Liver (tissue), 9 donors: ENCODE data around the gene VASN. TPM values are rescaled to one million over a fixed set of nuclear protein-coding genes. Genes with fewer than 3 reads are reported as not detected.

Experiments used
- DNase-seq: peaks from one replicate; pipeline ENCODE4 v3.0.0-alpha.2; 2017; ENCODE audit warnings: low spot score
- H3K27ac ChIP-seq, 2 donors: one replicate each; pipeline ENCODE4 v1.7.0; 2013; ENCODE audit warnings: inconsistent platforms in 2 of 2, low read length in 2 of 2, control low read depth in 1 of 2, low read depth in 1 of 2, mild to moderate bottlenecking in 1 of 2
- H3K27me3 ChIP-seq, 4 donors: one replicate each; pipeline versions ENCODE4 v1.6.1 to v1.7.0; 2013; ENCODE audit warnings: low read length in 3 of 4, inconsistent platforms in 1 of 4, mild to moderate bottlenecking in 1 of 4, moderate library complexity in 1 of 4; ENCODE audit not compliant: control insufficient read depth in 4 of 4, insufficient read depth in 4 of 4
- H3K36me3 ChIP-seq, 4 donors: one replicate each; pipeline versions ENCODE4 v1.6.1 to v1.7.0; 2013; ENCODE audit warnings: low read length in 3 of 4, mild to moderate bottlenecking in 3 of 4, low read depth in 1 of 4, moderate library complexity in 1 of 4; ENCODE audit not compliant: control insufficient read depth in 4 of 4, insufficient read depth in 3 of 4
- H3K4me1 ChIP-seq, 4 donors: one replicate each; pipeline versions ENCODE4 v1.6.1 to v1.7.0; 2013; ENCODE audit warnings: low read length in 3 of 4, mild to moderate bottlenecking in 3 of 4, moderate library complexity in 1 of 4; ENCODE audit not compliant: control insufficient read depth in 4 of 4, insufficient read depth in 4 of 4
- H3K4me3 ChIP-seq, 3 donors: one replicate each; pipeline versions ENCODE4 v1.6.1 to v1.7.0; 2013; ENCODE audit warnings: low read length in 3 of 3, control low read depth in 1 of 3, low read depth in 1 of 3, mild to moderate bottlenecking in 1 of 3
- H3K9ac ChIP-seq, 2 donors: one replicate each; pipeline ENCODE4 v1.7.0; 2013; ENCODE audit warnings: low read length in 2 of 2, mild to moderate bottlenecking in 2 of 2, moderate library complexity in 2 of 2, control low read depth in 1 of 2, low read depth in 1 of 2
- H3K9me3 ChIP-seq, 4 donors: one replicate each; pipeline versions ENCODE4 v1.6.1 to v1.7.0; 2013; ENCODE audit warnings: low read length in 3 of 4; ENCODE audit not compliant: control insufficient read depth in 4 of 4
- ATF3 ChIP-seq: IDR thresholded peaks from 2 replicates; pipeline ENCODE4 v1.6.1; 2016; ENCODE audit warnings: antibody characterized with exemption
- CTCF ChIP-seq: fragments of 150-350 bp; IDR thresholded peaks from 2 replicates; pipeline ENCODE4 v1.5.1; 2017; ENCODE audit warnings: improper control_type of control experiment, low read depth, low read length; ENCODE audit not compliant: missing input control
- EGR1 ChIP-seq, 2 donors: IDR thresholded peaks; 2 replicates each; pipeline ENCODE4 v1.6.1; 2016 to 2018; ENCODE audit warnings: antibody characterized with exemption in 2 of 2, low read depth in 2 of 2
- FOXA1 ChIP-seq: IDR thresholded peaks from 2 replicates; pipeline ENCODE4 v1.6.1; 2016; ENCODE audit warnings: antibody characterized with exemption
- FOXA2 ChIP-seq: IDR thresholded peaks from 2 replicates; pipeline ENCODE4 v1.6.1; 2016; ENCODE audit warnings: antibody characterized with exemption
- HNF4A ChIP-seq, 2 donors: conservative IDR thresholded peaks; 2 replicates each; pipeline ENCODE4 v1.6.1; 2016; ENCODE audit warnings: antibody characterized with exemption in 2 of 2, mild to moderate bottlenecking in 2 of 2
- HNF4G ChIP-seq: IDR thresholded peaks from 2 replicates; pipeline ENCODE4 v1.6.1; 2016; ENCODE audit warnings: antibody characterized with exemption
- JUND ChIP-seq, 2 donors: IDR thresholded peaks; 2 replicates each; pipeline ENCODE4 v1.6.1; 2016; ENCODE audit warnings: antibody characterized with exemption in 2 of 2
- MAX ChIP-seq: IDR thresholded peaks from 2 replicates; pipeline ENCODE4 v1.6.1; 2016; ENCODE audit warnings: antibody characterized with exemption
- NR2F2 ChIP-seq: IDR thresholded peaks from 2 replicates; pipeline ENCODE4 v1.6.1; 2016; ENCODE audit warnings: antibody characterized with exemption
- RAD21 ChIP-seq, 2 donors: IDR thresholded peaks; 2 replicates each; pipeline ENCODE4 v1.6.1; 2016; ENCODE audit warnings: antibody characterized with exemption in 2 of 2, mild to moderate bottlenecking in 2 of 2
- REST ChIP-seq: IDR thresholded peaks from 2 replicates; pipeline ENCODE4 v1.6.1; 2016; ENCODE audit warnings: antibody characterized with exemption, mild to moderate bottlenecking
- RXRA ChIP-seq, 2 donors: IDR thresholded peaks; 2 replicates each; pipeline ENCODE4 v1.6.1; 2017 to 2018; ENCODE audit warnings: antibody characterized with exemption in 2 of 2, mild to moderate bottlenecking in 1 of 2
- SP1 ChIP-seq: IDR thresholded peaks from 2 replicates; pipeline ENCODE4 v1.6.1; 2018; ENCODE audit warnings: antibody characterized with exemption, mild to moderate bottlenecking
- TAF1 ChIP-seq: conservative IDR thresholded peaks from 2 replicates; pipeline ENCODE4 v1.6.1; 2016; ENCODE audit warnings: antibody characterized with exemption, mild to moderate bottlenecking
- YY1 ChIP-seq: IDR thresholded peaks from 2 replicates; pipeline ENCODE4 v1.6.1; 2016; ENCODE audit warnings: antibody characterized with exemption, mild to moderate bottlenecking
- ZBTB33 ChIP-seq: IDR thresholded peaks from 2 replicates; pipeline ENCODE4 v1.6.1; 2016; ENCODE audit warnings: antibody characterized with exemption
- WGBS: extraction: QIAGEN DNeasy Blood & Tissue Kit; methylation state at CpG from one replicate; pipeline ENCODE4 v1.1.7; 2013; 5-methylcytosine and 5-hydroxymethylcytosine counted together
- polyA plus RNA-seq, 2 donors: library from polyadenylated mRNA; stranded (reverse) in 1 of 2; unstranded in 1 of 2; fragments of 200-250 nt in 1 of 2; fragments of >200 nt in 1 of 2; fragmentation: Nextera tagmentation in 1 of 2; extraction: Ambion mirVana in 1 of 2; gene quantifications; one replicate each; pipeline versions ENCODE4 v1.2.1 to v1.2.3, GENCODE V29; 2013 to 2015
- total RNA-seq, 2 donors: library from RNA; depleted of rRNA; stranded (reverse); fragments of >200 nt; gene quantifications; one replicate each; pipeline ENCODE4 v1.2.3, GENCODE V29; 2014
- donor health status: healthy.
- donor health status: healthy.
- donor health status: healthy.
- donor health status: healthy.
- donor health status: healthy.

Gene VASN
- total and polyA plus RNA-seq, 4 donors: 6.2 to 26.9 (median 21.2) TPM

GRCh38 chr16:4354512-4355409 is 16.9 kb upstream of the VASN start:
- Histone ChIP-seq H3K4me3 (no peak overlapping the region), H3K9ac (no peak overlapping the region), H3K9me3 (no peaks in the 10 kb centered on the region), H3K36me3 (peaks cover 0 to 5% (median 2%) of the 10 kb centered on the region in 4 donors), H3K4me1 (peaks cover 0 to 16% (median 6%) of the 10 kb centered on the region in 4 donors), H3K27me3 (no peaks in the 10 kb centered on the region), H3K27ac (no peak overlapping the region)
- TF ChIP-seq YY1: no peak
- no peak for TF ChIP-seq NR2F2
- TF ChIP-seq HNF4G: no peak
- TF ChIP-seq SP1: no peak
- TF ChIP-seq EGR1 (IDR thresholded peaks at IDR 0.05; ENCODE audit: low read depth in 2 of 2): no peak
- no peak for TF ChIP-seq RXRA (IDR thresholded peaks at IDR 0.05)
- TF ChIP-seq MAX: no peak
- no peak for TF ChIP-seq TAF1
- no peak for TF ChIP-seq CTCF
- TF ChIP-seq FOXA2: no peak
- no peak for TF ChIP-seq ATF3
- no peak for TF ChIP-seq REST
- no peak for TF ChIP-seq FOXA1
- no peak for TF ChIP-seq HNF4A (conservative IDR thresholded peaks at IDR 0.05)
- no peak for TF ChIP-seq RAD21 (IDR thresholded peaks at IDR 0.05)
- DNase-seq: no peak
- WGBS: 97% methylated on average over 20 of the region's 20 CpGs

- Histone ChIP-seq H3K4me3 (no peak overlapping the region), H3K27me3 (no peaks in the 10 kb centered on the region), H3K9me3 (no peaks in the 10 kb centered on the region), H3K36me3 (peaks cover 0 to 5% (median 4%) of the 10 kb centered on the region in 4 donors), H3K27ac (no peak overlapping the region), H3K9ac (no peak overlapping the region), H3K4me1 (peaks cover 0 to 4% (median 1%) of the 10 kb centered on the region in 4 donors)
- DNase-seq: no peak
- TF ChIP-seq CTCF (no peak), HNF4G (no peak), HNF4A (conservative IDR thresholded peaks at IDR 0.05) (no peak), FOXA2 (no peak), MAX (no peak), ATF3 (no peak), YY1 (no peak), NR2F2 (no peak), JUND (IDR thresholded peaks at IDR 0.05) (no peak), ZBTB33 (no peak), RAD21 (IDR thresholded peaks at IDR 0.05) (no peak), SP1 (no peak)
- 97% methylated on average over 7 of the region's 7 CpGs for WGBS
Measured at GRCh38 chr16:4356820-4357219, 14.8 kb upstream of the VASN start.
